Adrenal gland (tissue), 5 donors: ENCODE data around the gene PNPLA7.

ENCODE experiments used
- CTCF ChIP-seq, 6 experiments: fragments of 450-650 bp in 4 of 6; fragments of 200-600 bp in 2 of 6; sonication (generic) in 1 of 6; IDR thresholded peaks; 1 replicate in 5 of 6; 2 replicates in 1 of 6; pipeline versions ENCODE4 v1.5.1 to v1.8.0; 2016 to 2021; ENCODE audit warnings: antibody characterized with exemption in 6 of 6, mild to moderate bottlenecking in 2 of 6, moderate library complexity in 1 of 6
- POLR2A ChIP-seq, 2 donors: fragments of 450-650 bp; IDR thresholded peaks; one replicate each; pipeline ENCODE4 v1.6.1; 2017; ENCODE audit warnings: antibody characterized with exemption in 2 of 2, mild to moderate bottlenecking in 2 of 2, moderate library complexity in 1 of 2
- donor health status: DM: no; HTN: no; CAD: no.

- no peak for TF ChIP-seq CTCF (IDR thresholded peaks at IDR 0.05)
- no peak for TF ChIP-seq POLR2A (IDR thresholded peaks at IDR 0.05)
Measured at GRCh38 chr9:137434498-137435380, 115.5 kb downstream of the PNPLA7 start.
